ENCODE data around the gene EPHB6.

Gene EPHB6

DNA sequence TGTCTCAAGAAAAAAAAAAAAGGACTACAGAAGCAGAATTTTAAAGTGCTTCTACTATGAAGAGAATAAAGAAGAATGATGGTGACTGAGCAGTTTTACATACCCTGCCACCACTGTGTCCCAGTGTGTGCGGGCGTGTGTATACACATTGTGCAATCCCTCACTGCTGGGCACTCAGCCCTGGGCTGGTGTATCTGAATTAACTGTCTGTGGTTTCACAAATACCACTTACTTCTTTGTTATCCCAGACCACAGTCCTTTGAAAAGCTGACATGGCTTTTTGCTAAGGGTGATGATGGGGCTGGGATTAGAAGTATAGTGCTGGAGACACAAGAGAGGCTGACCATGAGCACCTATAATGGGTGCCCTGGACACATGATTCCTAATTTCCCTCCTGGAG, 51.8 kb downstream of the EPHB6 start:
- Histone ChIP-seq H2AFZ (ENCODE audit: low read length) (no peak overlapping the region), H3K4me1 (ENCODE audit: insufficient read depth, low read length, severe bottlenecking) (no peaks in the 10 kb centered on the region), H3K36me3 (ENCODE audit: insufficient read depth, low read length) (no peaks in the 10 kb centered on the region), H4K20me1 (ENCODE audit: insufficient read depth, low read length) (no peaks in the 10 kb centered on the region), H3K27ac (ENCODE audit: low read depth, low read length, poor library complexity, severe bottlenecking) (no peak overlapping the region), H3K79me2 (ENCODE audit: insufficient read depth, low read length) (no peaks in the 10 kb centered on the region), H3F3A (ENCODE audit: insufficient read depth, low read length) (no peaks in the 10 kb centered on the region), H3K27me3 (ENCODE audit: insufficient read depth, low read length) (no peaks in the 10 kb centered on the region), H3K9ac (ENCODE audit: low read length) (no peak overlapping the region), H3K9me2 (ENCODE audit: low read depth, low read length) (no peaks in the 10 kb centered on the region), H3K9me3 (ENCODE audit: low read length) (peaks cover 8% of the 10 kb centered on the region), H3K4me3 (ENCODE audit: low read depth, low read length, poor library complexity, severe bottlenecking) (no peak overlapping the region), H3K4me2 (ENCODE audit: low read length) (no peak overlapping the region)
- TF ChIP-seq, protein P1, sequence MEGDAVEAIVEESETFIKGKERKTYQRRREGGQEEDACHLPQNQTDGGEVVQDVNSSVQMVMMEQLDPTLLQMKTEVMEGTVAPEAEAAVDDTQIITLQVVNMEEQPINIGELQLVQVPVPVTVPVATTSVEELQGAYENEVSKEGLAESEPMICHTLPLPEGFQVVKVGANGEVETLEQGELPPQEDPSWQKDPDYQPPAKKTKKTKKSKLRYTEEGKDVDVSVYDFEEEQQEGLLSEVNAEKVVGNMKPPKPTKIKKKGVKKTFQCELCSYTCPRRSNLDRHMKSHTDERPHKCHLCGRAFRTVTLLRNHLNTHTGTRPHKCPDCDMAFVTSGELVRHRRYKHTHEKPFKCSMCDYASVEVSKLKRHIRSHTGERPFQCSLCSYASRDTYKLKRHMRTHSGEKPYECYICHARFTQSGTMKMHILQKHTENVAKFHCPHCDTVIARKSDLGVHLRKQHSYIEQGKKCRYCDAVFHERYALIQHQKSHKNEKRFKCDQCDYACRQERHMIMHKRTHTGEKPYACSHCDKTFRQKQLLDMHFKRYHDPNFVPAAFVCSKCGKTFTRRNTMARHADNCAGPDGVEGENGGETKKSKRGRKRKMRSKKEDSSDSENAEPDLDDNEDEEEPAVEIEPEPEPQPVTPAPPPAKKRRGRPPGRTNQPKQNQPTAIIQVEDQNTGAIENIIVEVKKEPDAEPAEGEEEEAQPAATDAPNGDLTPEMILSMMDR (IDR thresholded peaks at IDR 0.05; ENCODE audit: low read length), result no peak
- no peak for TF ChIP-seq EZH2 (IDR thresholded peaks at IDR 0.05; ENCODE audit: borderline replicate concordance, low read length)

DNA sequence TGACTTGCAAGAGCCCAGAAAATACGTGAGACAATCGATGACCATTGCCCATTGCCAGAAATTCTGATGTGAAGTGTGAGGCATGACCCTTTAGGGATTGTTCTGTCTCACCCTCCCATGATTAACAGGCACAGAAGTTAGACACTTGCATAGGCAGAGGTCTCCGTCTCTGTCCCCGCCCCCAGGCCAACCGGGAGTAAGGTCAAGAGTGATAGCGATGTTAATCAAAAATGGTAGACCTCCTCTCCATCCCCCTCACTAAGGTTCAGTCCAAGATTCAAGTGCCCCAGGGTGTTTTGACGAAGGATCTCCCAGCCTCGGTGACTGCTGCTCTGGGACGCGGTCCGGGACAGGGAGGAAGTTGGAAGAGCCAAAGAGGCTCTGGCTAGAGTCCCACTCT, 53.4 kb downstream of the EPHB6 start:
- no peaks in the 10 kb centered on the region for H3K79me2 ChIP-seq (ENCODE audit: insufficient read depth, low read length)
- H3K27me3 ChIP-seq (ENCODE audit: insufficient read depth, low read length), result peaks cover 3% of the 10 kb centered on the region; the same call in 1 of the 2 replicates
- H3K27ac ChIP-seq (ENCODE audit: low read depth, low read length, poor library complexity, severe bottlenecking), result no peak overlapping the region
- TF ChIP-seq, protein P1 (IDR thresholded peaks at IDR 0.05; ENCODE audit: low read length), result no peak
- no peak for TF ChIP-seq EZH2 (IDR thresholded peaks at IDR 0.05; ENCODE audit: borderline replicate concordance, low read length)
- H3K36me3 ChIP-seq (ENCODE audit: insufficient read depth, low read length), result no peaks in the 10 kb centered on the region
- H3F3A ChIP-seq (ENCODE audit: insufficient read depth, low read length), result no peaks in the 10 kb centered on the region
- no peaks in the 10 kb centered on the region for H3K4me1 ChIP-seq (ENCODE audit: insufficient read depth, low read length, severe bottlenecking)
- H3K9ac ChIP-seq (ENCODE audit: low read length), result no peak overlapping the region
- peaks cover 8% of the 10 kb centered on the region for H3K9me3 ChIP-seq (ENCODE audit: low read length)
- H3K4me2 ChIP-seq (ENCODE audit: low read length), result no peak overlapping the region
- H3K4me3 ChIP-seq (ENCODE audit: low read depth, low read length, poor library complexity, severe bottlenecking), result no peak overlapping the region
- H2AFZ ChIP-seq (ENCODE audit: low read length), result no peak overlapping the region
- H4K20me1 ChIP-seq (ENCODE audit: insufficient read depth, low read length), result no peaks in the 10 kb centered on the region
- H3K9me2 ChIP-seq (ENCODE audit: low read depth, low read length), result no peaks in the 10 kb centered on the region

DNA sequence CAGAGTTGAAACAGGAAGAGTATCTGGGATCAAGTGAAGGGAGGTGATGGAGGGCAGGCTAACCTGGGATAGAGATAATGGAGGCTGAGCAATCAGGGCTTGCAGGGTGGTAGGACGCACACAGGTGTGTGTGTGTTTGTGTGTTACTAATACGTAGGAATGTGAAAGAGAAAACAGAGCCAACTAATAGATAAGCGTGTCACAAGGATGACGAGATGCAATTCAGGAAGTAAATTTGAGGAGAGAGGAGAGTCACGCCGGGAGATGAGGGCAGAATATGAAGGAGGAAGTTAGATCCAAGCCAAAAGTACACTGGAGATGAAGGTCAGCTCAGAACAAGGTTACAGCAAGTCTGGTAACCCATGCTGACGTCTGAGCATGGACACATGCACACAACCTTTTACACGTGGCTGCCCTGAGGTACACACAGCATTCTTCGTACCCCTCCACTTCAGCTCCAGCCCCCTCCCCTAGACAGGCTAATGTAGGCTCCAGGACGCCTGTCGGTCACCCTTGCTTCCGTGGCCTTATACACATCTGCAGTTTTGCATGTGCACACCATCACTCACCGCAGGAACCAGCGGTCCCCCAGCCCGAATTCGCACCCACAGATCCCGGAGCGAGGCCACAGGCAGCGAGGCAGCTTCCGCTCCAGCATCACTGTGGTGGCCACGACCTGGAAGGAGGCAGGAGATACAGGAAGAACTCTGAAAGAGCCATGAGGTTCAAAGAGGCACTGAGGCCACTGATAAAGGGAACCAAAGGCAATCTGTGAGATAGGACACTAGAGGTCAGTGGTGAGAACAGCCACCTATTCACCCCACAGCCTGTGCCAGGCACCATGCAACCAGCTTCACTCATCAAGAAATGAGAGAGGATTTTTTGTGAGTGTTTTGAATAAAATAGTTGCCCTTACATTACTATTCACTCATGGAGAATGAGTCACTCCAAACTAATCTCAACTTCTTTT, 54.3 kb downstream of the EPHB6 start:
- Histone ChIP-seq H3K79me2 (ENCODE audit: insufficient read depth, low read length) (no peaks in the 10 kb centered on the region), H3K4me3 (ENCODE audit: low read depth, low read length, poor library complexity, severe bottlenecking) (no peak overlapping the region), H2AFZ (ENCODE audit: low read length) (no peak overlapping the region), H3K27ac (ENCODE audit: low read depth, low read length, poor library complexity, severe bottlenecking) (no peak overlapping the region), H3F3A (ENCODE audit: insufficient read depth, low read length) (no peaks in the 10 kb centered on the region), H4K20me1 (ENCODE audit: insufficient read depth, low read length) (no peaks in the 10 kb centered on the region), H3K36me3 (ENCODE audit: insufficient read depth, low read length) (no peaks in the 10 kb centered on the region), H3K4me1 (ENCODE audit: insufficient read depth, low read length, severe bottlenecking) (no peaks in the 10 kb centered on the region), H3K9me2 (ENCODE audit: low read depth, low read length) (no peaks in the 10 kb centered on the region), H3K9ac (ENCODE audit: low read length) (no peak overlapping the region), H3K4me2 (ENCODE audit: low read length) (no peak overlapping the region), H3K9me3 (ENCODE audit: low read length) (peaks cover 8% of the 10 kb centered on the region), H3K27me3 (ENCODE audit: insufficient read depth, low read length) (peaks cover 3% of the 10 kb centered on the region; the same call in 1 of the 2 replicates)
- no peak for TF ChIP-seq EZH2 (IDR thresholded peaks at IDR 0.05; ENCODE audit: borderline replicate concordance, low read length)
- TF ChIP-seq, protein P1 (IDR thresholded peaks at IDR 0.05; ENCODE audit: low read length), result peak; percentile 63

Measured in OCI-LY1 (cell line).